Kidney (tissue), 14 donors: ENCODE measurements around the gene FAM53B. TPM values are rescaled to one million over a fixed set of nuclear protein-coding genes. Genes with fewer than 3 reads are reported as not detected.

Experiments
- DNase-seq, 5 donors: peaks; one replicate each; pipeline ENCODE4 v3.0.0-alpha.2; 2013 to 2020
- FAIRE-seq: peaks from 2 replicates; lab custom pipeline; 2012; peaks lifted over from hg19 to GRCh38; lab: Jason Lieb, UNC
- H3K27ac ChIP-seq, 2 donors: one replicate each; pipeline ENCODE4 v1.7.0; 2013; ENCODE audit warnings: low read depth in 2 of 2, low read length in 2 of 2, inconsistent platforms in 1 of 2
- H3K27me3 ChIP-seq: one replicate; pipeline ENCODE4 v1.7.1; 2013; ENCODE audit warnings: low read length, inconsistent platforms; ENCODE audit not compliant: control insufficient read depth, insufficient read depth
- H3K36me3 ChIP-seq, 3 donors: one replicate each; pipeline versions ENCODE4 v1.7.0 to v1.7.1; 2013; ENCODE audit warnings: low read length in 3 of 3, control low read depth in 1 of 3, inconsistent platforms in 1 of 3; ENCODE audit not compliant: insufficient read depth in 3 of 3, control insufficient read depth in 2 of 3
- H3K4me1 ChIP-seq, 3 donors: one replicate each; pipeline versions ENCODE4 v1.7.0 to v1.7.1; 2013; ENCODE audit warnings: low read length in 3 of 3, inconsistent platforms in 1 of 3, low read depth in 1 of 3; ENCODE audit not compliant: control insufficient read depth in 2 of 3, insufficient read depth in 2 of 3
- H3K4me3 ChIP-seq, 3 donors: one replicate each; pipeline versions ENCODE4 v1.7.0 to v1.8.1; 2013; ENCODE audit warnings: low read length in 3 of 3, control low read depth in 1 of 3, inconsistent platforms in 1 of 3
- H3K9ac ChIP-seq, 3 donors: one replicate each; pipeline versions ENCODE4 v1.7.0 to v1.7.1; 2013; ENCODE audit warnings: low read length in 3 of 3, control low read depth in 1 of 3, inconsistent platforms in 1 of 3
- H3K9me3 ChIP-seq, 3 donors: one replicate each; pipeline versions ENCODE4 v1.7.0 to v1.7.1; 2013; ENCODE audit warnings: low read length in 3 of 3, control low read depth in 1 of 3, inconsistent platforms in 1 of 3; ENCODE audit not compliant: control insufficient read depth in 2 of 3, insufficient read depth in 1 of 3
- intact Hi-C: fragments of 100-400 bp; cut with DNase I; formaldehyde crosslinking; loops from one replicate; pipeline ENCODE4 v1.11.1; 2022
- polyA plus RNA-seq: library from polyadenylated mRNA; stranded (reverse); fragments of 350-450 nt; fragmentation: Illumina TruSeq; extraction: RNeasy Lipid Tissue Mini Kit (QIAGEN cat#74804); gene quantifications from one replicate; pipeline ENCODE4 v1.2.3, GENCODE V29; 2014; ENCODE audit warnings: low read depth, low replicate concordance; ENCODE audit not compliant: insufficient read depth
- total RNA-seq: library from RNA; stranded (reverse); fragmentation: NEBNext Ultra II Directional; extraction: Animal tissue kit (Norgen Biotek cat#: 25700); gene quantifications from one replicate; pipeline ENCODE4 v1.2.1, GENCODE V29; 2021
- TF ChIP-seq, protein P1 (sequence below): IDR thresholded peaks from 3 replicates; pipeline ENCODE4 v1.5.1; 2012; ENCODE audit warnings: mild to moderate bottlenecking, moderate library complexity, borderline replicate concordance; ENCODE audit not compliant: insufficient read depth; ENCODE audit errors: extremely low read depth
- donor health status: control.
- donor health status: control.
- donor health status: control.
- donor health status: control.
- donor health status: control.
- donor health status: DM: yes; HTN: yes; CAD: no.
- donor health status: Normal renal cell carcinoma (clear cell type).

The FAM53B gene
- total and polyA plus RNA-seq, 2 donors from 2014 or later: 11.8 to 30.0 TPM

DNA sequence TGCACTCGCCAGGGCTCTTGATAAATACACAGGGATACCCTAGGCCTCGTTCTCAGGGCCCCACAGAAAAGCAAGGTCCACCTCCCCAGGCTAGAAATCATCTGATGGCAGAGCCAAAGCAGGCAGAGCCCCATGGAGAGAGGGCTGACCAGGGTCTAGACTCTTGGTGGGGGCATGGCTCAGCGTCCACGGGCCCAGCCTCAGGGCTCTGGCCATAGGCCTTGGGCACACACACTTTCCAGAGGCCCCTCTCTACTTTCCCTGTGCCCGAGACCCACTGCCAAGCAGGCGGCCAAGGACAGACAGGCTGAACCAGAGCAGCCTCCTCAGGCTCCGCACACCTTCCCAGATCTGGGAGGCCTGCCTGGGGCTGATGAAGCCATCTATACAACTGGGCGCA, 64.8 kb downstream of the FAM53B start:
- intact Hi-C loops: no loop called here
- TF ChIP-seq, protein P1, sequence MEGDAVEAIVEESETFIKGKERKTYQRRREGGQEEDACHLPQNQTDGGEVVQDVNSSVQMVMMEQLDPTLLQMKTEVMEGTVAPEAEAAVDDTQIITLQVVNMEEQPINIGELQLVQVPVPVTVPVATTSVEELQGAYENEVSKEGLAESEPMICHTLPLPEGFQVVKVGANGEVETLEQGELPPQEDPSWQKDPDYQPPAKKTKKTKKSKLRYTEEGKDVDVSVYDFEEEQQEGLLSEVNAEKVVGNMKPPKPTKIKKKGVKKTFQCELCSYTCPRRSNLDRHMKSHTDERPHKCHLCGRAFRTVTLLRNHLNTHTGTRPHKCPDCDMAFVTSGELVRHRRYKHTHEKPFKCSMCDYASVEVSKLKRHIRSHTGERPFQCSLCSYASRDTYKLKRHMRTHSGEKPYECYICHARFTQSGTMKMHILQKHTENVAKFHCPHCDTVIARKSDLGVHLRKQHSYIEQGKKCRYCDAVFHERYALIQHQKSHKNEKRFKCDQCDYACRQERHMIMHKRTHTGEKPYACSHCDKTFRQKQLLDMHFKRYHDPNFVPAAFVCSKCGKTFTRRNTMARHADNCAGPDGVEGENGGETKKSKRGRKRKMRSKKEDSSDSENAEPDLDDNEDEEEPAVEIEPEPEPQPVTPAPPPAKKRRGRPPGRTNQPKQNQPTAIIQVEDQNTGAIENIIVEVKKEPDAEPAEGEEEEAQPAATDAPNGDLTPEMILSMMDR: no peak
- H3K27ac ChIP-seq: no peak overlapping the region

DNA sequence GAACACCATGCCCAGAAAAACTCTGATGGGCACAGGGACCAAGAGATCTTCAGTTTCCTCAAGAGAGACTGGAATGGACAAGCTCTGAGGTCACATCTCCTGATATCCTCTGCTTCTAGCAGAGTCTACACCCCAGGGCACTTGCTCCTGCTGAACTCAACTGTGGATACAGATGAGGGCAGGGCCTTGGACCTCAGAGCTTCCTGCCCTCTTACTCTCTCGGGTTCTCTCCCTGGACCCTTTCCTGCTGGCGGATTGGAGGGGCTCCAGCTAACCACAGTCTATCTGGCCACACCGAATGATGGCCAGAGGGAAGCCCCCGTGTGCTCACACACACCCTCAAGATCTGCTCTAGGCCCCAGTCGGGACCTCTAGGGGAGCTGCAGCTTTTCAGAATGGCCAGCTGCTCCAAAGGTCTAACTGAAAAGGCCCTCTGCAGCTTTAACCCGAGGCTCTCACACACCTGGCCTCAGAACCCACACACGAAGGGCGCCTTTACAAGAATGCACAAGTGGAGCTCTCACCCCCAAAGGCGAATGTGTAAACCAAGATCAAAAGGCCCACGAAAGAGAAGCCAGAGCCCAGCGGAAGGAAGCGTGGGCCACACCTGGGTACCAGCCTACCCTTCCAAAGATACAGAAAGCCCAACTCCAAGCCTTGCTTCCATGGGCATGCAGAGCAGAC, 65.5 kb downstream of the FAM53B start:
- DNase-seq: peak in 1 of 5 donors; percentile 58
- Histone ChIP-seq H3K4me1 (peaks cover 6 to 38% (median 13%) of the 10 kb centered on the region in 3 donors), H3K27me3 (no peaks in the 10 kb centered on the region), H3K9ac (no peak overlapping the region), H3K36me3 (peaks cover 0 to 14% (median 8%) of the 10 kb centered on the region in 3 donors), H3K4me3 (no peak overlapping the region), H3K27ac (no peak overlapping the region), H3K9me3 (no peaks in the 10 kb centered on the region)
- FAIRE-seq: no peak
- intact Hi-C loops: no loop called here
- TF ChIP-seq, protein P1: no peak

More for the DNA sequence above, 64.8 kb downstream of the FAM53B start:
- Histone ChIP-seq H3K4me3 (no peak overlapping the region), H3K36me3 (peaks cover 0 to 14% (median 8%) of the 10 kb centered on the region in 3 donors), H3K9ac (no peak overlapping the region), H3K4me1 (peaks cover 6 to 42% (median 13%) of the 10 kb centered on the region in 3 donors), H3K9me3 (no peaks in the 10 kb centered on the region), H3K27me3 (no peaks in the 10 kb centered on the region)
- peak in 1 of 5 donors; percentile 64 for DNase-seq
- FAIRE-seq: no peak

DNA sequence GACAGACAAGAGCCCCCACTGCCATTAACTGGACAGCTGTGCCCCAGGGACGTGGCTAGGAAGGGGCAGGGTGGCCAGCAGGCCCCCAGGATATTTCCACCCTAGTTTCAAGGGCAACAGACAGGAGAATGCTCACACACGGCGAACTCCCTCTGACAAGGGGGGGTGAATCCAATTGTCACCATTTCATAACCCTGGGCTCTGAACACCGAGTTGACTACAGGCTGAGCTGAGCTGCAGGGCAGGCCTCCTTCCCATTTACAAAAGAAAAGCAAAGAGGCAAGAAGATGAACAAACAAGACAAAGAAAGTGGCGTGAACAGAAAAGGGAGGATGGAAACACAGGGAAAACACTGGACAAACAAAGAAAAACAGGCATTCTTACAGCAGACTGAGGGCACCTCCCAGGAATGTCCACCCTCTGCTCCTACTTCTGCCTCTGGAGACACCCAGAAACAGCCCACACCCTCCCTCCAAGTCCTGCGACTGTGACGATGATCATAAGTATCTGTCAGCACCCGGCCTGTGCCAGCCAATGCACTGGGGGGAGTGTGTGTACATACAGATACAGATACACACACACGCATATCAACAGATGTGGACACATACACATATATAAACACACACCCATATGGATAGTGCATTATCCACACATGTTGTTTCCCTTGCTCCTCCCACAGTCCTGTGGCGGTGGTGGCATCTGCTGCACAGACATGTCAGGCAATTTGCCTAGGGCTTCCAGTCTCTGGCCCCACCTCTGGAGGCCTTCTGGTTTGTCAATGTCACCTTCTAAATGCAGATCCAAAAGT, 66.2 kb downstream of the FAM53B start:
- TF ChIP-seq, protein P1: no peak
- Histone ChIP-seq H3K27ac (no peak overlapping the region), H3K27me3 (no peaks in the 10 kb centered on the region), H3K4me1 (peaks cover 6 to 37% (median 13%) of the 10 kb centered on the region in 3 donors), H3K9me3 (no peaks in the 10 kb centered on the region), H3K9ac (peak overlapping the region in 1 of 3 donors; percentile 2), H3K36me3 (peaks cover 0 to 14% (median 8%) of the 10 kb centered on the region in 3 donors), H3K4me3 (no peak overlapping the region)
- intact Hi-C loops: no loop called here
- DNase-seq (peak in 1 of 5 donors; percentile 43), FAIRE-seq (no peak)
